Karpas-422 (cell line): Measurements from ENCODE around the gene NOX4. TPM values are rescaled to one million over a fixed set of nuclear protein-coding genes. Genes with fewer than 3 reads are reported as not detected.
"Not testable (repeated sequence)": the region's sequence is repeated elsewhere in the genome, so short reads cannot be mapped to it uniquely, and the experiment has no call there.

Experiments
- DNase-seq: peaks from one replicate; pipeline ENCODE4 v3.0.0-alpha.2; 2015
- H2AFZ ChIP-seq: fragments of 200-600 bp; sonication (generic); 2 replicates; pipeline ENCODE4 v1.6.1; 2014; ENCODE audit warnings: antibody characterized with exemption, low read length, mixed read lengths
- H3K27ac ChIP-seq: fragments of 200-600 bp; sonication (generic); 2 replicates; pipeline ENCODE4 v1.5.1; 2014; ENCODE audit warnings: mild to moderate bottlenecking, low read length, moderate library complexity
- H3K27me3 ChIP-seq: fragments of 200-600 bp; sonication (generic); 2 replicates; pipeline ENCODE4 v1.6.1; 2014; ENCODE audit warnings: low read length, mixed read lengths
- H3K36me3 ChIP-seq: fragments of 200-600 bp; sonication (generic); 2 replicates; pipeline ENCODE4 v1.6.1; 2014; ENCODE audit warnings: low read length, mixed read lengths; ENCODE audit not compliant: insufficient read depth
- H3K4me1 ChIP-seq: fragments of 200-600 bp; sonication (generic); 2 replicates; pipeline ENCODE4 v1.6.1; 2014; ENCODE audit warnings: mild to moderate bottlenecking, low read length, mixed read lengths
- H3K4me2 ChIP-seq: fragments of 200-600 bp; sonication (generic); 2 replicates; pipeline ENCODE4 v1.6.1; 2014; ENCODE audit warnings: low read length, low read depth, mild to moderate bottlenecking; ENCODE audit not compliant: poor library complexity, severe bottlenecking
- H3K4me3 ChIP-seq: fragments of 200-600 bp; sonication (generic); 2 replicates; pipeline ENCODE4 v1.5.1; 2014; ENCODE audit warnings: mild to moderate bottlenecking, antibody characterized with exemption, low read length, mixed read lengths
- H3K79me2 ChIP-seq: fragments of 200-600 bp; sonication (generic); 2 replicates; pipeline ENCODE4 v1.6.1; 2014; ENCODE audit warnings: mild to moderate bottlenecking, low read length, mixed read lengths
- H3K9ac ChIP-seq: fragments of 200-600 bp; sonication (generic); 2 replicates; pipeline ENCODE4 v1.6.0; 2014; ENCODE audit warnings: low read length
- H3K9me2 ChIP-seq: fragments of 200-600 bp; sonication (generic), shearing (Covaris generic); replicated peaks from 2 replicates; pipeline ENCODE4 v1.6.0; 2014; ENCODE audit warnings: mild to moderate bottlenecking, low read length, moderate library complexity; ENCODE audit not compliant: insufficient read depth
- H3K9me3 ChIP-seq: fragments of 300-700, 200-600 bp; sonication (generic); 2 replicates; pipeline ENCODE4 v1.6.1; 2014; ENCODE audit warnings: low read length, mixed read lengths
- H4K20me1 ChIP-seq: fragments of 200-600 bp; sonication (generic); 2 replicates; pipeline ENCODE4 v1.6.1; 2014; ENCODE audit warnings: mild to moderate bottlenecking, antibody characterized with exemption, low read length, low read depth; ENCODE audit not compliant: insufficient read depth
- total RNA-seq: library from RNA; depleted of rRNA; stranded (reverse); fragments of >200 nt; shearing (Covaris generic); gene quantifications from 2 replicates; pipeline ENCODE4 v1.2.3, GENCODE V29; 2014; ENCODE audit warnings: low replicate concordance

The NOX4 gene
- total RNA-seq, 1 experiment from 2014 or later = not detected

- not testable (repeated sequence) for H3K4me2 ChIP-seq, H3K9me2 ChIP-seq, H3K4me1 ChIP-seq, H3K79me2 ChIP-seq, H3K36me3 ChIP-seq, H3K9ac ChIP-seq, H4K20me1 ChIP-seq, H3K4me3 ChIP-seq, H2AFZ ChIP-seq, H3K9me3 ChIP-seq, DNase-seq, H3K27me3 ChIP-seq, H3K27ac ChIP-seq
Observed at GRCh38 chr11:89340450-89340849, 150.7 kb downstream of the NOX4 start.

DNA sequence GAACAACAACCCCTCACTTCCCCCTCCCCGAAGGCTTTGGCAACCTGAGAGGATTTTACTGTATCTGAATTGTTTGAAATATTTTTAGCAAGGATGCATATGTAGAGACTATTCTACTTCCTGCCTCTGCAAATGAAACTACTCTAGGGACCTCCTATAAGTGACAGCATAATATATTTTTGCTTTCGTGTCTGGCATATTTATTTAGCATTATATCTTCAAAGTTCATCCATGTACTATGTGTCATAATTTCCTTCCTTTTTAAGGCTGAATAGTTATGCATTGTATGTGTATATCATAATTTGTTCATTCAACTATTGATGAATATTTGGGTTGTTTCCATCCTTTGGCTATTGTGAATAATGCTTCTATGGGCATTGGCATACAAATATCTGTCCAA is 153.1 kb downstream of the NOX4 start:
- H3K9ac ChIP-seq, DNase-seq, H3K4me1 ChIP-seq, H3K27me3 ChIP-seq, H4K20me1 ChIP-seq, H3K79me2 ChIP-seq, H3K9me3 ChIP-seq, H2AFZ ChIP-seq, H3K9me2 ChIP-seq, H3K4me3 ChIP-seq, H3K27ac ChIP-seq, H3K4me2 ChIP-seq, H3K36me3 ChIP-seq: not testable (repeated sequence)

- DNase-seq, H3K27me3 ChIP-seq, H3K4me3 ChIP-seq, H3K9ac ChIP-seq, H3K27ac ChIP-seq, H2AFZ ChIP-seq, H4K20me1 ChIP-seq, H3K79me2 ChIP-seq, H3K9me3 ChIP-seq, H3K36me3 ChIP-seq, H3K4me1 ChIP-seq, H3K9me2 ChIP-seq, H3K4me2 ChIP-seq: not testable (repeated sequence)
Observed at GRCh38 chr11:89337100-89337650, 154.0 kb downstream of the NOX4 start.

GRCh38 chr11:89333704-89334103 is 157.5 kb downstream of the NOX4 start:
- H3K36me3 ChIP-seq, H3K4me1 ChIP-seq, H3K27ac ChIP-seq, H3K4me2 ChIP-seq, H3K79me2 ChIP-seq, H3K27me3 ChIP-seq, DNase-seq, H3K4me3 ChIP-seq, H3K9ac ChIP-seq, H3K9me3 ChIP-seq, H3K9me2 ChIP-seq, H4K20me1 ChIP-seq, H2AFZ ChIP-seq: not testable (repeated sequence)

GRCh38 chr11:89331940-89332339 is 159.2 kb downstream of the NOX4 start:
- not testable (repeated sequence) for H2AFZ ChIP-seq, H3K9me2 ChIP-seq, H3K4me3 ChIP-seq, H3K36me3 ChIP-seq, H3K79me2 ChIP-seq, H3K9ac ChIP-seq, H4K20me1 ChIP-seq, H3K27me3 ChIP-seq, H3K4me2 ChIP-seq, H3K4me1 ChIP-seq, H3K27ac ChIP-seq, DNase-seq, H3K9me3 ChIP-seq

GRCh38 chr11:89327885-89328284 is 163.3 kb downstream of the NOX4 start:
- Histone ChIP-seq H3K27me3 (no peaks in the 10 kb centered on the region), H3K4me1 (no peaks in the 10 kb centered on the region), H3K9ac (no peak overlapping the region), H3K9me3 (no peaks in the 10 kb centered on the region), H3K27ac (no peak overlapping the region), H2AFZ (no peak overlapping the region), H3K4me3 (no peak overlapping the region), H3K36me3 (no peaks in the 10 kb centered on the region), H3K9me2 (no peaks in the 10 kb centered on the region), H3K4me2 (no peak overlapping the region), H3K79me2 (no peaks in the 10 kb centered on the region), H4K20me1 (no peaks in the 10 kb centered on the region)
- no peak for DNase-seq

GRCh38 chr11:89321401-89321800 is 169.8 kb downstream of the NOX4 start:
- H3K27me3 ChIP-seq = no peaks in the 10 kb centered on the region
- no peaks in the 10 kb centered on the region for H3K79me2 ChIP-seq
- no peak overlapping the region for H3K4me3 ChIP-seq
- peaks cover 3% of the 10 kb centered on the region; the same call in 1 of the 2 replicates for H3K9me3 ChIP-seq
- no peak overlapping the region for H2AFZ ChIP-seq
- no peaks in the 10 kb centered on the region for H4K20me1 ChIP-seq
- H3K9me2 ChIP-seq = no peaks in the 10 kb centered on the region
- H3K4me2 ChIP-seq = no peak overlapping the region
- H3K9ac ChIP-seq = no peak overlapping the region
- no peaks in the 10 kb centered on the region for H3K4me1 ChIP-seq
- DNase-seq = no peak
- no peaks in the 10 kb centered on the region for H3K36me3 ChIP-seq
- no peak overlapping the region for H3K27ac ChIP-seq

GRCh38 chr11:89310607-89311006 is 180.6 kb downstream of the NOX4 start:
- H3K79me2 ChIP-seq, H3K36me3 ChIP-seq, H3K9ac ChIP-seq, H3K4me2 ChIP-seq, H3K27ac ChIP-seq, H3K27me3 ChIP-seq, H3K4me3 ChIP-seq, H2AFZ ChIP-seq, H4K20me1 ChIP-seq, H3K4me1 ChIP-seq, H3K9me2 ChIP-seq, H3K9me3 ChIP-seq, DNase-seq: not testable (repeated sequence)
